Measurements from ENCODE around the gene HOXB1. TPM values are rescaled to one million over a fixed set of nuclear protein-coding genes. Genes with fewer than 3 reads are reported as not detected.

The HOXB1 gene
- total RNA-seq, 1 experiment from 2014 or later, result not detected

- H3K27ac ChIP-seq (ENCODE audit: low read length), result no peak overlapping the region
These were observed 22.4 kb upstream of the HOXB1 start for GRCh38 chr17:48553190-48553547.

GRCh38 chr17:48552466-48553189 lies 21.8 kb upstream of the HOXB1 start:
- Histone ChIP-seq H3K27me3 (ENCODE audit: low read length) (no peaks in the 10 kb centered on the region), H3K79me2 (ENCODE audit: low read length) (no peaks in the 10 kb centered on the region), H2AFZ (ENCODE audit: low read length) (no peak overlapping the region), H3K9me3 (ENCODE audit: low read length) (no peaks in the 10 kb centered on the region), H3K4me3 (ENCODE audit: low read length) (no peak overlapping the region), H3K4me1 (ENCODE audit: low read length) (no peaks in the 10 kb centered on the region), H4K20me1 (ENCODE audit: insufficient read depth, low read depth, low read length) (no peaks in the 10 kb centered on the region), H3K27ac (ENCODE audit: low read length) (no peak overlapping the region), H3K4me2 (ENCODE audit: low read depth, low read length, poor library complexity, severe bottlenecking) (no peak overlapping the region), H3K9ac (ENCODE audit: low read length) (no peak overlapping the region), H3K36me3 (ENCODE audit: insufficient read depth, low read length) (no peaks in the 10 kb centered on the region), H3K9me2 (replicated peaks; ENCODE audit: insufficient read depth, low read length) (no peaks in the 10 kb centered on the region)
- no peak for DNase-seq

More at GRCh38 chr17:48553190-48553547, 22.4 kb upstream of the HOXB1 start:
- Histone ChIP-seq H3K27me3 (ENCODE audit: low read length) (no peaks in the 10 kb centered on the region), H3K36me3 (ENCODE audit: insufficient read depth, low read length) (no peaks in the 10 kb centered on the region), H4K20me1 (ENCODE audit: insufficient read depth, low read depth, low read length) (no peaks in the 10 kb centered on the region), H3K79me2 (ENCODE audit: low read length) (no peaks in the 10 kb centered on the region), H3K9me3 (ENCODE audit: low read length) (no peaks in the 10 kb centered on the region), H2AFZ (ENCODE audit: low read length) (no peak overlapping the region), H3K4me2 (ENCODE audit: low read depth, low read length, poor library complexity, severe bottlenecking) (no peak overlapping the region), H3K4me1 (ENCODE audit: low read length) (no peaks in the 10 kb centered on the region), H3K9me2 (replicated peaks; ENCODE audit: insufficient read depth, low read length) (no peaks in the 10 kb centered on the region), H3K4me3 (ENCODE audit: low read length) (no peak overlapping the region), H3K9ac (ENCODE audit: low read length) (no peak overlapping the region)
- DNase-seq, result no peak

DNA sequence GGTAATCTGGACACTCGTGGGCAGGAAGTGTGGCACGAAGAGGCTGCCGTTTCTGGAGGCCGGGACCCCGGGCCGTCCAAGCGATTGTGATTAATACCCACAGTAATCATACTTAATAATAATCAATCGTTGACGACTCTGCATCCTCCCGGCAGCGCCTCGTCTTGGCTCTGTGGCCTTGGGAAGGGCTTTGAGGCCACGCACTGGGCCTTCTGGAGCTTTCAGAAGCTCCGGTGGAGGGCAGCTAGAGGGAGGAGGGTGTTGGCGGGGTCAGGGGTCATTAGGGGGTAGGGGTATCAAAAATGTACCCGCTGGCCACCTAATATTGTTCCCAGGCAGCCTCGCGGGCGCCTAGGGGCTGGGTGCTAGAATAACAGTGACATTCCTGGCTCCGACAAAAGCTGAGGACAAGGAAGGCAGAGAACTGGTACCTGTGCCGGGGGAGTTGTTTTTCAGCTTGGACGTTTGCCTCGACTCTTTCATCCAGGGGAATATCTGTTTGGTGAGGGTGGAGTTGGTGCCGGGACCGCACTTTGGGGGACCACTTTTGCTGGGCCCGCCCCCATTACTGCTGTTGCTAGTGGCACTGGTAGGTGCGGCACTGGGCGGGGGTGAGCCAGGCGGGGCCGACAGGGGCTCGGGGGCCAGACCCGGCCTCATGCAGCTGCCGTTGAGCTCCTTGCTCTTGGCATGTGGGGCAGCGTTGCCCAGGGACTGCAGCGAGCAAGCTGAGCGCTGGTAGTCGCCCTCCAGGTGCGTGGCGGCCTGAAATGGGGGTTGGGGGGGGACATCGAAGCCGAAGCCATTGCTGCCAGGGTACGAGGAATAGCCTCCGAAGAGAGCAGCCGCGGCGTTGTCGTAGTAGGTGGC lies 21.0 kb upstream of the HOXB1 start:
- no peak overlapping the region for H3K27ac ChIP-seq (ENCODE audit: low read length)
- H3K36me3 ChIP-seq (ENCODE audit: insufficient read depth, low read length), result no peaks in the 10 kb centered on the region
- no peaks in the 10 kb centered on the region for H3K4me1 ChIP-seq (ENCODE audit: low read length)
- no peaks in the 10 kb centered on the region for H3K27me3 ChIP-seq (ENCODE audit: low read length)
- H3K9ac ChIP-seq (ENCODE audit: low read length), result no peak overlapping the region
- no peaks in the 10 kb centered on the region for H3K79me2 ChIP-seq (ENCODE audit: low read length)
- no peak overlapping the region for H3K4me2 ChIP-seq (ENCODE audit: low read depth, low read length, poor library complexity, severe bottlenecking)
- H3K9me2 ChIP-seq (replicated peaks; ENCODE audit: insufficient read depth, low read length), result no peaks in the 10 kb centered on the region
- H4K20me1 ChIP-seq (ENCODE audit: insufficient read depth, low read depth, low read length), result no peaks in the 10 kb centered on the region
- DNase-seq, result no peak
- H2AFZ ChIP-seq (ENCODE audit: low read length), result no peak overlapping the region
- H3K4me3 ChIP-seq (ENCODE audit: low read length), result no peak overlapping the region
- no peaks in the 10 kb centered on the region for H3K9me3 ChIP-seq (ENCODE audit: low read length)

DNA sequence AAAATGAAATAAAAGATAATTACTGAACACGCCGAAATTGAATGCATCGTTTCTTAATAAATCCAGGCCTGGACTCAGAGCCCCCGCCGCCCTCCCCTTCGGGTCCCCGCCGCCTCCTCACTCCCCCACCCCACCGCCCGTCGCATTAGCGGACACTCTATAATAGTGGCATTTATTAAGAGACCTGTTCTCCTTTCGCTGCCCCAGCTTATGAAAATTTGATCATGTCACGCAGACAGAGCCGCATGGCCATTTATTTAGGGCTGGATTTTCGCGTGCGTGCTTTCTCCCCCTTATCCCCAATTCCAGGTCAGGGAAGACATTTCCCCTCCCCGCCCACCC lies 20.4 kb upstream of the HOXB1 start:
- H4K20me1 ChIP-seq (ENCODE audit: insufficient read depth, low read depth, low read length), result no peaks in the 10 kb centered on the region
- H3K9me3 ChIP-seq (ENCODE audit: low read length), result no peaks in the 10 kb centered on the region
- no peak overlapping the region for H3K4me2 ChIP-seq (ENCODE audit: low read depth, low read length, poor library complexity, severe bottlenecking)
- H2AFZ ChIP-seq (ENCODE audit: low read length), result no peak overlapping the region
- H3K4me3 ChIP-seq (ENCODE audit: low read length), result no peak overlapping the region
- no peak for DNase-seq
- no peaks in the 10 kb centered on the region for H3K4me1 ChIP-seq (ENCODE audit: low read length)
- H3K9me2 ChIP-seq (replicated peaks; ENCODE audit: insufficient read depth, low read length), result no peaks in the 10 kb centered on the region
- H3K79me2 ChIP-seq (ENCODE audit: low read length), result no peaks in the 10 kb centered on the region
- no peaks in the 10 kb centered on the region for H3K27me3 ChIP-seq (ENCODE audit: low read length)
- no peaks in the 10 kb centered on the region for H3K36me3 ChIP-seq (ENCODE audit: insufficient read depth, low read length)
- no peak overlapping the region for H3K27ac ChIP-seq (ENCODE audit: low read length)
- no peak overlapping the region for H3K9ac ChIP-seq (ENCODE audit: low read length)

DNA sequence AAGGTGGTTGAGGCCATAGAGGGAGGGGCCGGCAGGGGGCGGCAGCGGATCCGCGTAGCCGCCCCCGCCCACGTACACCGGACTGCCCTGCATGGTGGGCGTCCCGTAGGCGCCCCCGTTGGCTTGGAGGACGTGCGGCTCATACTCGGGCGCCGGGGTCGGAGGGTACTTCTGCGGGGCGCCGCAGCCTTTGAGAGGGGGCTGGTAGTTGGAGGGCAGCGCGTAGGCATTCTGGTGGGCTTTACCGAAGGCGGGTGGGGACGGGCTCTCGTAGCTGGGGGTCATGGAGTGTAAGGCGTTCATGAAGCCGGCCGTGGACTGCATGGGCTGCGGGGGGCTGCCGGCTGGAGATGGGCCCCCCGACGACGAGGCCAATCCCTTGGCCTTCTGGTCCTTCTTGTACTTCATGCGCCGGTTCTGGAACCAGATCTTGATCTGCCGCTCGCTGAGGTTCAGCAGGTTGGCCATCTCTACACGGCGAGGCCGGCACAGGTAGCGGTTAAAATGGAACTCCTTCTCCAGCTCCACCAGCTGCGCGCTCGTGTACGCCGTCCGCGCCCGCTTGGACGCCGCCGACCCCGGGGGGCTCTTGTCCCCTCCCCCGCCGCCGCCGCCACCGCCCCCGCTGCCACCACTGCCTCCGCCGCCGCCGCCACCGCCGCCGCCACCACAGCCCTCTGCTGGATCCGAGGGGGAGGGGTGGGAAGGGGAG lies 19.8 kb upstream of the HOXB1 start:
- Histone ChIP-seq H3K9me3 (ENCODE audit: low read length) (no peaks in the 10 kb centered on the region), H3K79me2 (ENCODE audit: low read length) (no peaks in the 10 kb centered on the region), H3K4me1 (ENCODE audit: low read length) (no peaks in the 10 kb centered on the region)

GRCh38 chr17:48549914-48550501 lies 19.2 kb upstream of the HOXB1 start:
- Histone ChIP-seq H3K27me3 (ENCODE audit: low read length) (no peaks in the 10 kb centered on the region), H3K9me3 (ENCODE audit: low read length) (no peaks in the 10 kb centered on the region), H2AFZ (ENCODE audit: low read length) (no peak overlapping the region), H3K4me3 (ENCODE audit: low read length) (no peak overlapping the region), H3K9ac (ENCODE audit: low read length) (no peak overlapping the region), H3K9me2 (replicated peaks; ENCODE audit: insufficient read depth, low read length) (no peaks in the 10 kb centered on the region), H3K79me2 (ENCODE audit: low read length) (no peaks in the 10 kb centered on the region), H3K27ac (ENCODE audit: low read length) (no peak overlapping the region), H4K20me1 (ENCODE audit: insufficient read depth, low read depth, low read length) (no peaks in the 10 kb centered on the region), H3K4me1 (ENCODE audit: low read length) (no peaks in the 10 kb centered on the region), H3K4me2 (ENCODE audit: low read depth, low read length, poor library complexity, severe bottlenecking) (no peak overlapping the region), H3K36me3 (ENCODE audit: insufficient read depth, low read length) (no peaks in the 10 kb centered on the region)
- no peak for DNase-seq

More for the DNA sequence above, 19.8 kb upstream of the HOXB1 start:
- no peak overlapping the region for H2AFZ ChIP-seq (ENCODE audit: low read length)
- H3K27ac ChIP-seq (ENCODE audit: low read length), result no peak overlapping the region
- H4K20me1 ChIP-seq (ENCODE audit: insufficient read depth, low read depth, low read length), result no peaks in the 10 kb centered on the region
- no peaks in the 10 kb centered on the region for H3K9me2 ChIP-seq (replicated peaks; ENCODE audit: insufficient read depth, low read length)
- no peak for DNase-seq
- H3K4me3 ChIP-seq (ENCODE audit: low read length), result no peak overlapping the region
- no peak overlapping the region for H3K9ac ChIP-seq (ENCODE audit: low read length)
- no peaks in the 10 kb centered on the region for H3K36me3 ChIP-seq (ENCODE audit: insufficient read depth, low read length)
- H3K27me3 ChIP-seq (ENCODE audit: low read length), result no peaks in the 10 kb centered on the region
- H3K4me2 ChIP-seq (ENCODE audit: low read depth, low read length, poor library complexity, severe bottlenecking), result no peak overlapping the region

- no peak overlapping the region for H3K4me2 ChIP-seq (ENCODE audit: low read depth, low read length, poor library complexity, severe bottlenecking)
- H3K79me2 ChIP-seq (ENCODE audit: low read length), result no peaks in the 10 kb centered on the region
- no peaks in the 10 kb centered on the region for H3K4me1 ChIP-seq (ENCODE audit: low read length)
- no peaks in the 10 kb centered on the region for H3K9me2 ChIP-seq (replicated peaks; ENCODE audit: insufficient read depth, low read length)
- no peak overlapping the region for H3K4me3 ChIP-seq (ENCODE audit: low read length)
- no peaks in the 10 kb centered on the region for H3K9me3 ChIP-seq (ENCODE audit: low read length)
- no peaks in the 10 kb centered on the region for H4K20me1 ChIP-seq (ENCODE audit: insufficient read depth, low read depth, low read length)
- H3K27ac ChIP-seq (ENCODE audit: low read length), result no peak overlapping the region
- DNase-seq, result no peak
- no peaks in the 10 kb centered on the region for H3K36me3 ChIP-seq (ENCODE audit: insufficient read depth, low read length)
- no peaks in the 10 kb centered on the region for H3K27me3 ChIP-seq (ENCODE audit: low read length)
- no peak overlapping the region for H3K9ac ChIP-seq (ENCODE audit: low read length)
- H2AFZ ChIP-seq (ENCODE audit: low read length), result no peak overlapping the region
These were observed 18.4 kb upstream of the HOXB1 start for GRCh38 chr17:48549281-48549630.
